Caco-2 (cell line): Measurements from ENCODE around the gene ENPP1. TPM values are rescaled to one million over a fixed set of nuclear protein-coding genes. Genes with fewer than 3 reads are reported as not detected.

Experiments
- BruUV-seq: library from RNA; stranded (reverse); fragments of 400-500 nt; replicated peaks from 2 replicates; lab custom pipeline; 2021; lab: Mats Ljungman, UMichigan
- CTCF ChIA-PET: fragments of 300-600 bp; sonication (Branson Sonifier 250); formaldehyde crosslinking; loops from one replicate; lab custom pipeline; 2022; ENCODE audit warnings: antibody characterized with exemption; lab: Charles Lee
- POLR2A ChIA-PET: fragments of 300-600 bp; sonication (Branson Sonifier 250); formaldehyde crosslinking; loops from one replicate; lab custom pipeline; 2022; ENCODE audit warnings: antibody characterized with exemption; lab: Charles Lee
- DNase-seq, 2 experiments: peaks; one replicate each; pipeline versions ENCODE4 v3.0.0 to v3.0.0-alpha.2; 2020 to 2022
- H3K27me3 ChIP-seq: replicated peaks from 2 replicates; pipeline ENCODE4 v1.6.0; 2011; ENCODE audit warnings: low read length; ENCODE audit not compliant: control insufficient read depth, insufficient read depth
- H3K36me3 ChIP-seq: 2 replicates; pipeline ENCODE4 v1.5.1; 2011; ENCODE audit warnings: low read length; ENCODE audit not compliant: control insufficient read depth, insufficient read depth
- H3K4me1 ChIP-seq: fragments of 250-450 bp; sonication (Bioruptor Pico); 2 replicates; pipeline ENCODE4 v1.5.1; 2020; ENCODE audit warnings: mild to moderate bottlenecking
- H3K4me3 ChIP-seq: 2 replicates; pipeline ENCODE4 v1.5.1; 2011; ENCODE audit warnings: low read depth, mild to moderate bottlenecking, control low read depth, low read length
- H3K9me3 ChIP-seq: fragments of 250-450 bp; sonication (Bioruptor Pico); 2 replicates; pipeline ENCODE4 v1.5.1; 2020; ENCODE audit warnings: mild to moderate bottlenecking, moderate library complexity
- H3K27ac Mint-ChIP-seq: one replicate; pipeline ENCODE4 v1.8.0; 2022; ENCODE audit warnings: mixed read lengths; ENCODE audit not compliant: unreplicated experiment
- H3K27me3 Mint-ChIP-seq: one replicate; pipeline ENCODE4 v1.8.0; 2022; ENCODE audit warnings: mixed read lengths; ENCODE audit not compliant: insufficient read depth, unreplicated experiment
- H3K36me3 Mint-ChIP-seq: one replicate; pipeline ENCODE4 v1.8.0; 2022; ENCODE audit warnings: mild to moderate bottlenecking, mixed read lengths; ENCODE audit not compliant: insufficient read depth, unreplicated experiment
- H3K4me1 Mint-ChIP-seq: one replicate; pipeline ENCODE4 v1.8.0; 2022; ENCODE audit warnings: low read depth, mixed read lengths; ENCODE audit not compliant: unreplicated experiment
- H3K4me3 Mint-ChIP-seq: one replicate; pipeline ENCODE4 v1.8.0; 2022; ENCODE audit warnings: mild to moderate bottlenecking, moderate library complexity, mixed read lengths; ENCODE audit not compliant: unreplicated experiment
- H3K9me3 Mint-ChIP-seq: one replicate; pipeline ENCODE4 v1.8.0; 2022; ENCODE audit warnings: mixed read lengths; ENCODE audit not compliant: unreplicated experiment
- intact Hi-C: fragments of 100-400 bp; cut with micrococcal nuclease; formaldehyde crosslinking; loops from one replicate; pipeline ENCODE4 v1.10.0; 2022; ENCODE audit not compliant: unreplicated experiment
- total RNA-seq: library from RNA; stranded (reverse); gene quantifications from 2 replicates; pipeline ENCODE4 v1.2.3, GENCODE V29; 2022
- TF ChIP-seq, protein P1 (sequence below), 2 experiments: fragments of 200-600 bp in 1 of 2; IDR thresholded peaks; 1 replicate in 1 of 2; 2 replicates in 1 of 2; pipeline versions ENCODE4 v1.5.1 to v1.8.0; 2011 to 2022; ENCODE audit warnings: antibody characterized with exemption in 1 of 2, control low read depth in 1 of 2, inconsistent platforms in 1 of 2, low read depth in 1 of 2, low read length in 1 of 2, mild to moderate bottlenecking in 1 of 2, moderate library complexity in 1 of 2; ENCODE audit not compliant: insufficient read depth in 1 of 2, severe bottlenecking in 1 of 2, unreplicated experiment in 1 of 2

The ENPP1 gene
- total RNA-seq, 1 experiment from 2014 or later: 4.8 TPM

DNA sequence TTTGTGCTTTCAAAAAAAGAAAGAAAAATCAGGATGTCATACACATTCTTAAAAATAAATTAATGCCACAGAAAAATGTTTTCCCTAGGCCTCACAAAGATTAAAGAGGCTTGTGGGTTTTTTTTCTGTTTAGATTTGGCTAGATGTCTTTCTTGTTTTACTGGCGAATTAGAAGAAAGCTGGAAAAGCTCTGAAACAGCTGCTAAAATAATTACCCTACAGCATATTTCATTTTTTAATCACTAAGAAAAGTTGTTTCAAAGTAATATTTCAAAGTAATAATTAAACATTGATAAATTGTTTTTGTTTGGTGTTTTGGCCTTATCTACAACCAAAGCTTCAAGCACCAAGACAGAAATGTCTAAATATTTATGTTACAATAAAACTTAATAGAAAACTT, 3.7 kb upstream of the ENPP1 start:
- no peak for DNase-seq
- Histone ChIP-seq H3K27me3 (no peaks in the 10 kb centered on the region), H3K9me3 (no peaks in the 10 kb centered on the region), H3K36me3 (no peaks in the 10 kb centered on the region), H3K4me3 (no peak overlapping the region), H3K4me1 (peaks cover 6% of the 10 kb centered on the region; the same call in 1 of the 2 replicates)
- POLR2A ChIA-PET: no interaction called here
- H3K27me3 Mint-ChIP-seq: peaks cover 23% of the 10 kb centered on the region
- TF ChIP-seq, protein P1, sequence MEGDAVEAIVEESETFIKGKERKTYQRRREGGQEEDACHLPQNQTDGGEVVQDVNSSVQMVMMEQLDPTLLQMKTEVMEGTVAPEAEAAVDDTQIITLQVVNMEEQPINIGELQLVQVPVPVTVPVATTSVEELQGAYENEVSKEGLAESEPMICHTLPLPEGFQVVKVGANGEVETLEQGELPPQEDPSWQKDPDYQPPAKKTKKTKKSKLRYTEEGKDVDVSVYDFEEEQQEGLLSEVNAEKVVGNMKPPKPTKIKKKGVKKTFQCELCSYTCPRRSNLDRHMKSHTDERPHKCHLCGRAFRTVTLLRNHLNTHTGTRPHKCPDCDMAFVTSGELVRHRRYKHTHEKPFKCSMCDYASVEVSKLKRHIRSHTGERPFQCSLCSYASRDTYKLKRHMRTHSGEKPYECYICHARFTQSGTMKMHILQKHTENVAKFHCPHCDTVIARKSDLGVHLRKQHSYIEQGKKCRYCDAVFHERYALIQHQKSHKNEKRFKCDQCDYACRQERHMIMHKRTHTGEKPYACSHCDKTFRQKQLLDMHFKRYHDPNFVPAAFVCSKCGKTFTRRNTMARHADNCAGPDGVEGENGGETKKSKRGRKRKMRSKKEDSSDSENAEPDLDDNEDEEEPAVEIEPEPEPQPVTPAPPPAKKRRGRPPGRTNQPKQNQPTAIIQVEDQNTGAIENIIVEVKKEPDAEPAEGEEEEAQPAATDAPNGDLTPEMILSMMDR (IDR thresholded peaks at IDR 0.05; ENCODE audit: insufficient read depth in 1 of 2, low read depth in 1 of 2, low read length in 1 of 2, severe bottlenecking in 1 of 2, unreplicated experiment in 1 of 2): no peak
- BruUV-seq: no TSS peak
- peaks cover 11% of the 10 kb centered on the region for H3K9me3 Mint-ChIP-seq
- H3K4me1 Mint-ChIP-seq: peaks cover 9% of the 10 kb centered on the region
- no peak overlapping the region for H3K4me3 Mint-ChIP-seq
- H3K27ac Mint-ChIP-seq: no peak overlapping the region
- intact Hi-C loops: loop anchor here (10.0 kb wide), 1 partner anchor 91 kb away; no protein-coding TSS in a partner anchor
- CTCF ChIA-PET: no interaction called here
- no peaks in the 10 kb centered on the region for H3K36me3 Mint-ChIP-seq

DNA sequence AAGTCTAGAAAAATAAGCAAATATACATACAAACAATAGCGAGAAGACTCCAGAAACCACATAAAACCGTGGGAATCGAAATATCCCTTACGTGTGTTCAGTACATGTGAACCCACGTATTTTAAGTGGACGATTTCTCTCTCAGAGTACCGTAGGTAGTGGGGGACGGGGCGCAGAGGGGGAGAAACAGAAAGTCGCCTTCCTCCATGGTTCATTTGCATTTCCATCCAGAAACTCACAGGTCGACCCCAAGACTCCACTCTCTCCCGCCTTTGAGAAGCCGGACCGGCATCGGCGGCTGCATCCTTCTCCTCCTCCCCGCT, 538 bp upstream of the ENPP1 start:
- TF ChIP-seq, protein P1 (IDR thresholded peaks at IDR 0.05; ENCODE audit: insufficient read depth in 1 of 2, low read depth in 1 of 2, low read length in 1 of 2, severe bottlenecking in 1 of 2, unreplicated experiment in 1 of 2): no peak
- H3K4me1 ChIP-seq: peaks cover 6% of the 10 kb centered on the region; the same call in 1 of the 2 replicates
- Mint-ChIP-seq H3K4me1 (peaks cover 9% of the 10 kb centered on the region), H3K4me3 (peak overlapping the region; percentile 86), H3K27ac (no peak overlapping the region), H3K27me3 (peaks cover 20% of the 10 kb centered on the region), H3K36me3 (no peaks in the 10 kb centered on the region), H3K9me3 (peaks cover 11% of the 10 kb centered on the region)
- CTCF ChIA-PET: no interaction called here
- no peaks in the 10 kb centered on the region for H3K9me3 ChIP-seq
- H3K4me3 ChIP-seq: peak overlapping the region; percentile 57
- intact Hi-C loops: loop anchor here (5.0 to 10.0 kb wide), 2 partner anchors 88 to 115 kb away; no protein-coding TSS in a partner anchor
- no peaks in the 10 kb centered on the region for H3K36me3 ChIP-seq
- POLR2A ChIA-PET: no interaction called here
- DNase-seq: no peak
- BruUV-seq: no TSS peak
- H3K27me3 ChIP-seq: no peaks in the 10 kb centered on the region

DNA sequence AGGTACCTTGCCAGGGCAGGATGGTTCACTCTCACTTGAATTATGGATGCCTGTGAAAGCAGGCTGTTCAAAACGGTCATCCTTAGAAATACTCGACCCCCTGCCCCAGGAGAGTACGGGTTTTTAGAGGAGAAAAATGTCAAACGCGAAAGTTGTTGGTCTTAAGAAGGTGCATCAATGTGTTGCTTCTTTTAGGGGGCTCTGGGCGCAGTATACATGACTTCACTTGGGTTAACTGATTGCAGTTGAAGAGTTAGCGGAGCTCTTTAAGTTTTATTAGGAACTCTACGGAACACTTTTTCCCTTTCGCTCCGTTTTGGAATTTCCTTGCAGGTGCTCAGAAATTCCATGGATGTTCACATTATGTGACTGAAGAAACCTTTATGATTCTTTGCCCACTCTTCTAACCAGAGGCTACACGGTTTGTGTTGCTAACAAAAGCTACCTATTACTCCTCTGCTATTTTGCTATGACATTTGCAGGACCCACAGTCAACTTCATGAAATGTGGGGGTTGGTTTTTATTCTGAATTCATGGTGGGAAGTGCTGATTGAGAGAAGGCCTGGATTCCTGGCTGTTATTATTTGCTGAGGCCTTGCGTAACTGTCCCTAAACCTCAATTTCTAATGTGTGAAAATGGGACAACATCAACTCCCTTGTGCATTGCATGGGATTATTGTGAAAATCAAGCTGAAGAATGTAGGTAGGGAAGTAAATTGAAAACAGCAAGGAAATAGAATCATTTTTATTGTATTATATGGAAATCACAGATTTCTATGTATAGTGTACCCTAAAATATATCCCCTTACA, 845 bp downstream of the ENPP1 start:
- CTCF ChIA-PET: no interaction called here

More for the DNA sequence above, 845 bp downstream of the ENPP1 start:
- H3K4me3 ChIP-seq: peak overlapping the region; percentile 52
- no peak overlapping the region for H3K27ac Mint-ChIP-seq
- DNase-seq: no peak
- H3K36me3 Mint-ChIP-seq: no peaks in the 10 kb centered on the region
- no TSS peak for BruUV-seq
- intact Hi-C loops: loop anchor here (5.0 to 10.0 kb wide), 2 partner anchors 86 to 116 kb away; no protein-coding TSS in a partner anchor
- H3K4me3 Mint-ChIP-seq: peak overlapping the region; percentile 86
- no peaks in the 10 kb centered on the region for H3K27me3 ChIP-seq
- TF ChIP-seq, protein P1 (IDR thresholded peaks at IDR 0.05; ENCODE audit: insufficient read depth in 1 of 2, low read depth in 1 of 2, low read length in 1 of 2, severe bottlenecking in 1 of 2, unreplicated experiment in 1 of 2): no peak
- peaks cover 6% of the 10 kb centered on the region; the same call in 1 of the 2 replicates for H3K4me1 ChIP-seq
- peaks cover 12% of the 10 kb centered on the region for H3K27me3 Mint-ChIP-seq
- no peaks in the 10 kb centered on the region for H3K9me3 Mint-ChIP-seq
- H3K9me3 ChIP-seq: no peaks in the 10 kb centered on the region
- POLR2A ChIA-PET: no interaction called here
- H3K4me1 Mint-ChIP-seq: peaks cover 9% of the 10 kb centered on the region
- no peaks in the 10 kb centered on the region for H3K36me3 ChIP-seq
